ENCODE results near the gene NEXN.

NEXN gene

GRCh38 chr1:77874804-77875445 is 13.5 kb upstream of the NEXN start:
- H3K27ac ChIP-seq = no peak overlapping the region
- no peaks in the 10 kb centered on the region for H3K36me3 ChIP-seq (replicated peaks)
- TF ChIP-seq CTCF (IDR thresholded peaks at IDR 0.05; ENCODE audit: low read depth, low read length, missing control alignments) = no peak
- no peaks in the 10 kb centered on the region for H3K27me3 ChIP-seq (replicated peaks)
- DNase-seq = peak; percentile 49
- H3K4me3 ChIP-seq (ENCODE audit: low read depth, low read length) = no peak overlapping the region
- in situ Hi-C loops (cut with HindIII; ENCODE audit: low pct_ligation_motif_present, low sequenced_read_pairs) = no loop called here

- Histone ChIP-seq H3K27ac (no peak overlapping the region), H3K4me3 (ENCODE audit: low read depth, low read length) (no peak overlapping the region), H3K36me3 (replicated peaks) (no peaks in the 10 kb centered on the region), H3K27me3 (replicated peaks) (no peaks in the 10 kb centered on the region)
- in situ Hi-C loops (cut with HindIII; ENCODE audit: low pct_ligation_motif_present, low sequenced_read_pairs) = no loop called here
- no peak for TF ChIP-seq CTCF (IDR thresholded peaks at IDR 0.05; ENCODE audit: low read depth, low read length, missing control alignments)
- peak; percentile 47 for DNase-seq
Observed at GRCh38 chr1:77876884-77877283, 11.5 kb upstream of the NEXN start.

- H3K4me3 ChIP-seq (ENCODE audit: low read depth, low read length) = no peak overlapping the region
- no peak overlapping the region for H3K27ac ChIP-seq
- no peaks in the 10 kb centered on the region for H3K27me3 ChIP-seq (replicated peaks)
- no peak for DNase-seq
- H3K36me3 ChIP-seq (replicated peaks) = no peaks in the 10 kb centered on the region
- TF ChIP-seq CTCF (IDR thresholded peaks at IDR 0.05; ENCODE audit: low read depth, low read length, missing control alignments) = no peak
- in situ Hi-C loops (cut with HindIII; ENCODE audit: low pct_ligation_motif_present, low sequenced_read_pairs) = no loop called here
Observed at GRCh38 chr1:77881061-77881460, 7.4 kb upstream of the NEXN start.

- Histone ChIP-seq H3K4me3 (ENCODE audit: low read depth, low read length) (no peak overlapping the region), H3K27me3 (replicated peaks) (no peaks in the 10 kb centered on the region), H3K27ac (no peak overlapping the region), H3K36me3 (replicated peaks) (no peaks in the 10 kb centered on the region)
- in situ Hi-C loops (cut with HindIII; ENCODE audit: low pct_ligation_motif_present, low sequenced_read_pairs) = no loop called here
- DNase-seq = no peak
- no peak for TF ChIP-seq CTCF (IDR thresholded peaks at IDR 0.05; ENCODE audit: low read depth, low read length, missing control alignments)
Observed at GRCh38 chr1:77882411-77882810, 6.0 kb upstream of the NEXN start.

GRCh38 chr1:77888781-77889642 is 588 bp downstream of the NEXN start:
- peaks cover 8% of the 10 kb centered on the region for H3K36me3 ChIP-seq (replicated peaks)
- H3K27me3 ChIP-seq (replicated peaks) = no peaks in the 10 kb centered on the region
- peak overlapping the region; percentile 93 for H3K4me3 ChIP-seq (ENCODE audit: low read depth, low read length)
- in situ Hi-C loops (cut with HindIII; ENCODE audit: low pct_ligation_motif_present, low sequenced_read_pairs) = no loop called here
- TF ChIP-seq CTCF (IDR thresholded peaks at IDR 0.05; ENCODE audit: low read depth, low read length, missing control alignments) = no peak
- H3K27ac ChIP-seq = peak overlapping the region; percentile 90
- peak; percentile 17 for DNase-seq

Measured in brain microvascular endothelial cell (primary cell).